ENCODE results near the gene C16orf82. TPM values are rescaled to one million over a fixed set of nuclear protein-coding genes. Genes with fewer than 3 reads are reported as not detected.

The C16orf82 gene
- total RNA-seq, 1 donor = not detected

DNA sequence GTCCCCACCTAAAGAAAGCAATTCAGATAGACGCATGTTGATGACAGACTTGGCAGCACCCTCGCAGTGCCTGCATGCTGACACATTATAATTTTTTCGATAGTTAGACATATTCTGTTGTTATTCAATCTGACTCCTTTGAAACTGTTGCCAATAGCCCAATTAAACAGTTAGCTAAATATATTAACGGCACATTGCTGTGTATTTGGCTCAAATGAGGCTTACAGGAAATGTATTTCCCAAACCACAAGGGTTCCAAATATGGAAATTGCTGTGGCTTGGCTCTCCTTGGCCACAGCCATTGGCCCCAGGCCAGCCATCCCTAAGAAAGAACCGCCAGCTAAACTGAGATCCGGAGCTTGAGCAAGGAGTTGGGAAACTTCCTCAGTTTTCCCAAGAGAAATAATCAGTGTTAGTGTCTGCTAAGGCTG is 31.1 kb downstream of the C16orf82 start:
- H3K4me1 ChIP-seq (ENCODE audit: insufficient read depth, low read length) = no peaks in the 10 kb centered on the region
- DNase-seq (ENCODE audit: insufficient read length, low spot score, missing footprints) = no peak
- H3K36me3 ChIP-seq (ENCODE audit: insufficient read depth, low read length) = no peaks in the 10 kb centered on the region
- no peak for TF ChIP-seq CTCF (IDR thresholded peaks at IDR 0.05; ENCODE audit: extremely low read depth, low read depth, low read length)
- H3K4me3 ChIP-seq (ENCODE audit: insufficient read depth, low read length) = no peak overlapping the region
- no peaks in the 10 kb centered on the region for H3K79me2 ChIP-seq (ENCODE audit: insufficient read depth, low read length)
- no peak overlapping the region for H2AFZ ChIP-seq (ENCODE audit: low read length)
- H3K9me3 ChIP-seq (ENCODE audit: low read depth, low read length) = no peaks in the 10 kb centered on the region
- no peaks in the 10 kb centered on the region for H4K20me1 ChIP-seq (ENCODE audit: insufficient read depth, low read length)
- no peak overlapping the region for H3K4me2 ChIP-seq (ENCODE audit: insufficient read depth, low read length)
- no peaks in the 10 kb centered on the region for H3K27me3 ChIP-seq (ENCODE audit: insufficient read depth, low read length)
- H3K27ac ChIP-seq (ENCODE audit: low read depth, low read length) = no peak overlapping the region

GRCh38 chr16:27098366-27099049 is 31.8 kb downstream of the C16orf82 start:
- no peaks in the 10 kb centered on the region for H3K9me3 ChIP-seq (ENCODE audit: low read depth, low read length)
- TF ChIP-seq CTCF (IDR thresholded peaks at IDR 0.05; ENCODE audit: extremely low read depth, low read depth, low read length) = no peak
- no peaks in the 10 kb centered on the region for H3K4me1 ChIP-seq (ENCODE audit: insufficient read depth, low read length)
- H3K79me2 ChIP-seq (ENCODE audit: insufficient read depth, low read length) = no peaks in the 10 kb centered on the region
- no peak for DNase-seq (ENCODE audit: insufficient read length, low spot score, missing footprints)
- H2AFZ ChIP-seq (ENCODE audit: low read length) = no peak overlapping the region
- no peak overlapping the region for H3K4me3 ChIP-seq (ENCODE audit: insufficient read depth, low read length)
- no peak overlapping the region for H3K4me2 ChIP-seq (ENCODE audit: insufficient read depth, low read length)
- no peak overlapping the region for H3K27ac ChIP-seq (ENCODE audit: low read depth, low read length)
- H4K20me1 ChIP-seq (ENCODE audit: insufficient read depth, low read length) = no peaks in the 10 kb centered on the region
- no peaks in the 10 kb centered on the region for H3K36me3 ChIP-seq (ENCODE audit: insufficient read depth, low read length)
- no peaks in the 10 kb centered on the region for H3K27me3 ChIP-seq (ENCODE audit: insufficient read depth, low read length)

- Histone ChIP-seq H4K20me1 (ENCODE audit: insufficient read depth, low read length) (no peaks in the 10 kb centered on the region), H3K36me3 (ENCODE audit: insufficient read depth, low read length) (no peaks in the 10 kb centered on the region), H3K27ac (ENCODE audit: low read depth, low read length) (no peak overlapping the region), H3K4me1 (ENCODE audit: insufficient read depth, low read length) (no peaks in the 10 kb centered on the region), H3K79me2 (ENCODE audit: insufficient read depth, low read length) (no peaks in the 10 kb centered on the region), H3K27me3 (ENCODE audit: insufficient read depth, low read length) (no peaks in the 10 kb centered on the region), H3K4me2 (ENCODE audit: insufficient read depth, low read length) (no peak overlapping the region), H2AFZ (ENCODE audit: low read length) (no peak overlapping the region), H3K4me3 (ENCODE audit: insufficient read depth, low read length) (no peak overlapping the region), H3K9me3 (ENCODE audit: low read depth, low read length) (no peaks in the 10 kb centered on the region)
- DNase-seq (ENCODE audit: insufficient read length, low spot score, missing footprints) = no peak
- TF ChIP-seq CTCF (IDR thresholded peaks at IDR 0.05; ENCODE audit: extremely low read depth, low read depth, low read length) = no peak
These were observed 36.2 kb downstream of the C16orf82 start for GRCh38 chr16:27102701-27103575.

- Histone ChIP-seq H3K27ac (ENCODE audit: low read depth, low read length) (no peak overlapping the region), H3K4me3 (ENCODE audit: insufficient read depth, low read length) (no peak overlapping the region), H3K4me1 (ENCODE audit: insufficient read depth, low read length) (no peaks in the 10 kb centered on the region), H4K20me1 (ENCODE audit: insufficient read depth, low read length) (no peaks in the 10 kb centered on the region), H3K27me3 (ENCODE audit: insufficient read depth, low read length) (no peaks in the 10 kb centered on the region), H3K36me3 (ENCODE audit: insufficient read depth, low read length) (no peaks in the 10 kb centered on the region), H3K4me2 (ENCODE audit: insufficient read depth, low read length) (no peak overlapping the region), H3K79me2 (ENCODE audit: insufficient read depth, low read length) (no peaks in the 10 kb centered on the region), H2AFZ (ENCODE audit: low read length) (no peak overlapping the region), H3K9me3 (ENCODE audit: low read depth, low read length) (no peaks in the 10 kb centered on the region)
- TF ChIP-seq CTCF (IDR thresholded peaks at IDR 0.05; ENCODE audit: extremely low read depth, low read depth, low read length) = no peak
- no peak for DNase-seq (ENCODE audit: insufficient read length, low spot score, missing footprints)
These were observed 37.2 kb downstream of the C16orf82 start for GRCh38 chr16:27103954-27104353.
